ENCODE results near the gene SLC30A2. TPM values are rescaled to one million over a fixed set of nuclear protein-coding genes. Genes with fewer than 3 reads are reported as not detected.

The SLC30A2 gene
- total and polyA plus RNA-seq, 9 of the 15 experiments (the other 6 are each of a cell fraction or from before 2014, with no cell fraction given): 0.01 to 0.18 (median 0.06) TPM; not detected in 3

GRCh38 chr1:26078286-26079177 is 32.6 kb upstream of the SLC30A2 start (continued):
- TF ChIP-seq ZNF318 (IDR thresholded peaks at IDR 0.05; ENCODE audit: borderline replicate concordance in 1 of 2, low read depth in 1 of 2) (peak in 1 of 2 experiments; percentile 52; a peak in 1 of 4 replicates), CBFA2T3 (IDR thresholded peaks at IDR 0.05) (peak; percentile 78), SMAD4 (CRISPR knock-in tag; conservative IDR thresholded peaks at IDR 0.05) (no peak; the same call in 1 of the 2 replicates), TBP (optimal IDR thresholded peaks at IDR 0.05; ENCODE audit: low read depth, low read length) (no peak), ZNF197 (CRISPR knock-in tag; IDR thresholded peaks at IDR 0.05; ENCODE audit: low read depth) (no peak), SMAD3 (CRISPR knock-in tag; conservative IDR thresholded peaks at IDR 0.05) (0 out of 2 replicates have a peak, but pooled peaks have one; percentile 1), ZNF764 (CRISPR knock-in tag; IDR thresholded peaks at IDR 0.05; ENCODE audit: low read depth) (no peak), ZNF431 (CRISPR knock-in tag; IDR thresholded peaks at IDR 0.05) (no peak), ETV1 (tag; conservative IDR thresholded peaks at IDR 0.05; ENCODE audit: low read depth) (peak; percentile 59; the same call in 1 of the 2 replicates), MYBL2 (IDR thresholded peaks at IDR 0.05; ENCODE audit: low read depth) (no peak), MYBL2 (CRISPR knock-in tag; IDR thresholded peaks at IDR 0.05; ENCODE audit: borderline replicate concordance) (no peak), TEAD2 (tag; IDR thresholded peaks at IDR 0.05) (0 out of 2 replicates have a peak, but pooled peaks have one; percentile 26), TAF1 (IDR thresholded peaks at IDR 0.05; ENCODE audit: control insufficient read depth, extremely low read depth, insufficient read depth, low read length, severe bottlenecking) (no peak), MECOM (CRISPR knock-in tag; IDR thresholded peaks at IDR 0.05) (no peak), ELF2 (CRISPR knock-in tag; IDR thresholded peaks at IDR 0.05) (no peak), SREBF1 (IDR thresholded peaks at IDR 0.05; ENCODE audit: borderline replicate concordance, low read depth, low read length) (no peak), ZNF644 (tag; IDR thresholded peaks at IDR 0.05; ENCODE audit: low read depth) (no peak), PURB (CRISPR knock-in tag; IDR thresholded peaks at IDR 0.05; ENCODE audit: low read depth) (no peak), MXD1 (CRISPR knock-in tag; IDR thresholded peaks at IDR 0.05; ENCODE audit: borderline replicate concordance, poor library complexity, severe bottlenecking) (no peak)
